C1 segment of cervical spinal cord (tissue), 14 donors: ENCODE data around the gene NRG2.

Experiments used
- DNase-seq, 14 donors: peaks; one replicate each; lab custom pipeline; 2025; lab: John Stamatoyannopoulos, UW

NRG2 gene

DNA sequence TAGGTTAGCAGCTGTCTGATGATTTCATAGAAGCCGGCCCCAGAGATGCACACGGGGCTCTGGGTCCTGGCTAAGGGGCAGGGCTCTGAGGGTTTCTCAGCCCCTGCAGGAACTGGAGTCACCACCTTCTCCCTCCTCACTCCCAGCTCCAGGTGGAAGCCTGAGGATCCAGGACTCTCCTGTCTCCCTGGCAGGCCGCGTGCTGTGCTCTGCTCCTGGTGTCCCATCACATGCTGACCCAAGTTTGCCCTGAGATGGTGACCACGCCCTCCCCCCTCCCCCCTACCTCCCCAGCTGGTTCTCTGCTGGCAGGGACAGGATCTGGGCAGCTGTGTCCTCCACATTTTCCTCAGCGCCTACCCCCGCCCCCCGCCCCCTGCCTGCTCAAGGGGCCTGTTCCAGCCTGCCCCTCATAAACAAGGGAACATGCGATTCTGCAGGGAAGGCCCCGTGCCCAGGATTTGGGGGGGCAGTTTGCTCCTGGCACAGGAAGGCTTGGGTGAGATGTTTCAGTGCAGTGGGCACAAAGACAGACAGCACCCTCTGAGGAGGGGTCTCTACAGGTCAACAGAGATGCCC lies 160.0 kb downstream of the NRG2 start:
- no peak for DNase-seq

DNA sequence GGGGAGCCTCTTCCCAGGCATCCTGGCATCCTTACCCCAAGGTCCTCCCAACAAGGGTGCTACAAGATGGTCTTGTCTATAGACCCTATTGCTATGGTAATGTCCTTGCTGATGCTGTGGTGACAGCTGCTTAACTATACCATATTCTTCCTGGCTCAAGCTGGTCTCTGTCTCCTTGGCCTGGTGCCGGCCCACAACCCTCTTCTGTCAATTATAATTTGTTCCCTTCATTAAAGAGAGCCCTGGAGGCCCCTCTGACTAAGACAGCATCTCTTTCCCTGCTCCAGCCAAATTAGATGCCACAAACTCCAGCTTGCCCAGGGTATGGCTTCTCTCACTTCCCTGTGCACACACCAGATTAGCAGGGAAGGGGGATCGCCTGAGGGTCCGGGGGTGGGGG lies 160.8 kb downstream of the NRG2 start:
- DNase-seq, result no peak

DNA sequence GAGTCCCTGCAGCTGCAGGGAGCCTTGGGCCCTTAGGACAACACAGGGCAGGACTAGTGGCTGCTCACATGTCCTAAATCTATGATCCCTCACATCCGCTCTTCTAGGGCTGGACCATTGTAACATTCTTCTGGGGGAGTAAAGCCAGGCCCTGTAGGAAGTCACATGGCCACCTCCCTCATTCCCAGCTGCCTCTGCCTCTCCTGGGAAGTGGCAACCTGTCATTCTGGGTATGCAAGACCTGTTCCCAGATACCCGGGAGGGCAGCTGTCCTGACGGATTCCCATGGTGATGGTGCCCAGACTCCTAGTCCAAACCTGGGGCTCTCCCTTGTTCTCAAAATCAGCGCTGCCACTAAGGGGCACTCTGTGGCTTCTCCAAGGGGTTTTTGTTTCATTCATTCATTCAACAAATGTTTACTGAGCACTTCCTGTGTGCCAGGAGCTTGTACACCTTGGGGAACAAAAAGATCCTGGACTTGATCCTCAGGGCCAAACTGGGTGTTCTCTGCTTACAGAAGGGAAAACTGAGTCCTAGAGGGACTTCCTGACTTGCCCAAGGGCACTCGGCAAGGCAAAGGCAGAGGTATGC lies 161.9 kb downstream of the NRG2 start:
- DNase-seq, result peak in 1 of 14 donors; percentile 19

DNA sequence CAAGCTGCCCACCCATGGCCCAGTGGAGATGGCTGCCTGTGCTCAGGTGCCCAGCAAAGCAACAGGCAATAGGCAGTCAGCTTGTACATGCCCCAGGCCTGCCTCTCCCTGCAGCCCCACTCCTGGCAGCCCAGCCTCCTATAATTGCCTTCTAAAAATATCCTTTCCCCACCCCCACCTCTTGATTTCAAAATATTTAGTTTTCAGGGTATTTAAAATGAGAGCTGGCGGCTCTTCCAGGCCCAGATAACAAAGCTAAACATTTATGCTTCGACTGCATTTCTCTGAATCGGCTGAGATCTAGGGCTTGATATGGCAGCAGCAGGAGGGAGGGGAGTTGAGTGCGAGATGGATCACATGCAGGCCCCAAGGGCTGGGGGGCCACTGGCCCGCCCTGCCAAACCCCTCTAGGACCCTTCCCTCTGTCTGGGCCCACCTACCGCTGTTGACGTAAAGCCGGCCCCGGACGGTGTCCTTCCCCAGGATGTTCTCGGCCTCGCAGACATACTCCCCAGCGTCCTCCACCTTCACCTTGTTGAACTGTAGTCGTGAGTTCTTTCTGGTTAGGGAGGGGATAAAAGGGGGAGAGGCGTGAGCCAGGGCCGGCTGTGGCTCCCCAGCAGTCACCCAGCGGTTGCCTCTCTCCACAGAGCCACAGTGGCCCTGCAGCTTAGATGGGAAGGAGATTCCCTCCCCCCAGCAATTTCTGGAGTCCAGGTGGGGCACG lies 162.5 kb downstream of the NRG2 start:
- DNase-seq, result no peak

DNA sequence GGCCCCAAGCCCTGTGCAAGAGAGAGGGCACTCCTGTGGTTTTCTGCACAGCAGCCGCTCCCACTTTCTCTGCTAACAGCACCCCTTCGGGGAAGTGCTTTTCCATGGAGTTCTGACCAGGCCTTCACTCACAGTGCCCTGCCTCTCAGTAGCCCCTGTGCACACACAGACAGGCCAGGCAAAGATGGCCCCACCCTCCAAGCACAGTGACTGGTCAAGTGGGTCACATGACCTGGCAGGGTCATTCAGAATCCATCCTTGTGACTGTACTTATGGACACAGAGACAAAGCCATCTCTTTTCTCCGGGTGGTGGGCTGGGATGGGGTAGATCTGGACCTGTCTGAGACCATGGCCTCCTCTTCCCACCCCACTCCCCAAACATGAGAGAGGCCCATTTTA lies 165.0 kb downstream of the NRG2 start:
- DNase-seq, result no peak

DNA sequence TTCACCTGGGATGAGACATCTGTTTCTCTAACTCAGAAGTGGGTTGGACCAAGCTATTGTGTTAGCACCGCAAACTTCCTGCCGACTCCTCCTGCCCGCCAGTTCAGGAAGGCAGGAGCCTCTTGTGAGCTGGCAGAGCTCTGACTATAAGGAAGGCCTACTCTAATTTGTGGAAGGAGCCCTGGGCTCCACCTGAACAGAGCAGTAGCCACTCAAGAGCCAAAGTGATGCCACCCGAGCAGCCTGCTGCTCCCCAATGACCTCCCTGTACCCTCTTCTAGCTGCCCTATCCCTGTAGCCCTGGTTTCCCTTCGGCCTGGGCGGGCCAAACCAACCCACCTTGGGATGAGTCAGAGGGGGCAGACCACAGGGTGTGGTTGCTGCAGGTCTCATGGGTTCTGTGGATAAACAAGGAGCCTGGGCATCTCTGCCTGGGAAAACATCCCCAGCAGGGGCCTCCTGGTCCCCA lies 165.9 kb downstream of the NRG2 start:
- no peak for DNase-seq

DNA sequence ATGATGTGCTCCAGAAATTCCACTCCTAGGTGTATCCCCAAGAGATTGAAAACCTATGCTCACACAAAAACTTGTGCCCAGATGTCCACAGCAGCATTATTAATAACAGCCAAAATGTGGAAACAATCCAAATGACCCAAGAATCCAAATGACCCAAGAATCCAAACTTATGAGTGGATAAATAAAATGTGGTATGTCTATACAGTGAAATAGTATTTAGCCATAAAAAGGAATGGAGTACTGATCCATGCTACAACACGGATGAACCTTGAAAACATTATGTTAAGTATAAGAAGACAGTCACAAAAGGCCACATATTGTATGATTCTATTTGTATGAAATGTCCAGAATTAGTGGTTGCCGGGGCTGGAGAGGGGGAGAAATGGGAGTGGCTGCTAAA lies 167.1 kb downstream of the NRG2 start:
- no peak for DNase-seq

DNA sequence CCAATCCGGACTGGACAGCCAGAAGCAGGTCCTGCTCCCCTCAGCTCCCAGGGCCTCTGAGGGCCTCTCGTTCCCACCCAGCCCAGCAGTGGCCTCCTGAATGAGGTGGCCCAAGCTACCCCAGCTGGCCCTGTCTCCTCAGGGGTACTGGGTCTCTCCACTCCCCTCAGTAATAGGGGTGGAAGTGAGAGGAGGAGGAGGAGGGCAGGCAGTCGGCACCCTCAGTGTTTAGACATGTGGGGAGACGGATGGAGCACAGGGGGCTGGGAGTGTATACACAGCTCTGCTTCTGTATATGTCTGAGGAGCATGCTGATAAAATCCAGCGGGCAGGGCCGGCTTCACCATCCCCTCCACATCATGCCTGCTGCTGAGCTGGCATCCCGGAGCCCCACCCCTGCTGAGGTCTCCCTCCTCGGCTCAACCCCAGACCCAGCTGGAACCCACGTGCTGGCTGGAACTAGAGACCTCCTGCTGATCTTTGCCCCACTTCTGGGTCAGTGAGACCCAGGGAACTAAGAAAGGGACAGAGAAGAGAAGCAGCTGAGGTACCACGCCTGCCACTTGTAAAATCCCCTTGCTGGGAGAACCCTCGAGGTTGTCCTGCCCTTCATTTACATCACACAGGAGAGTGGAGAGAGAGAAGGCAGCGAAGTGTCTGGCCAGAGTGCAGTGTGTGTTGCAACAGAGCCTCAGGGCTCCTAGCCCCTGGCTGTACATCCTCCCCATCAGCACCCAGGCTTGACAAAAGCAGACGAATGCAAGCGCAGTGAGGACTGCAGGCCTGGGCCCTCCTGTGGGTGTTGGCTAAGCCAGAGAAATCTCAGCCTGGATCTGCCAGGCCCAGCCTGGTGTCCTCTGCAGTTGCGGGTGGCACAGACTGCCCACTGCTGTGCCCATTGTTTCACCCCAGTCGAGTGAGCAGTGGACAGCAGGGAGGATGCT lies 170.0 kb downstream of the NRG2 start:
- no peak for DNase-seq

DNA sequence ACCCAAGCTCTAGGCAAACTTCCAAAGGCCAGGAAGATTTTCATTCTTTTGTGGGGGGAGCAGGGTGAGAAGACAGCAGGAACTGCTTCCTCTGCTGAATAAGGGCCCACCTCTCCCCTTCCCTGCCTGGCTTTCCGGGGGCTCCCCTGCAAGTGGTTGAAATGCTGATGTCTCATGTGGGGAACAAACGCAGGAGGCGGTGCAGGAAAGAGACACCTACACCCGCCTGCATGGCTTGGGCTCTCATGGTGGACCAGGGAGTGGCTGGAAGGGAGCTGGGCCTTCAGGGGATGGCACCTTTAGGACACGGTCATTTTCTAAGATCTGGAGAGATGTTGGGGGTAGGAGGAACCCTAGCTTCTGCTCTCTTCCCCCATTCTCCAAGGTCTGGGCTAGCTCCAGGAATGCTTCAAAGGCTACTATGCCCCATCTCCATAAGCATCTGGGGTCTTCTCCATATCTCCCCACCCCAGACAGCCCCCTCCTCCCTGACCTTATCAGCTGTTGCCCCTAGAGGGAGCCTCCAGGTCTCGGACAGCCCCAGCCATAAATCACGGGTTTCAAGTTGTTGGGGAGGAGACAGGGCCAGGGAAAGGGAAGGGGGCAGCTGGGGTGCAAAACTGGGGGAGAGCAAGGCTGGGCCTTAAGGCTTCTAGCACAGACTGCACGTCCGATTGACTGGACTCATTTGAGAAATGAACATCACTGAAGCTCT lies 170.9 kb downstream of the NRG2 start:
- DNase-seq, result no peak

DNA sequence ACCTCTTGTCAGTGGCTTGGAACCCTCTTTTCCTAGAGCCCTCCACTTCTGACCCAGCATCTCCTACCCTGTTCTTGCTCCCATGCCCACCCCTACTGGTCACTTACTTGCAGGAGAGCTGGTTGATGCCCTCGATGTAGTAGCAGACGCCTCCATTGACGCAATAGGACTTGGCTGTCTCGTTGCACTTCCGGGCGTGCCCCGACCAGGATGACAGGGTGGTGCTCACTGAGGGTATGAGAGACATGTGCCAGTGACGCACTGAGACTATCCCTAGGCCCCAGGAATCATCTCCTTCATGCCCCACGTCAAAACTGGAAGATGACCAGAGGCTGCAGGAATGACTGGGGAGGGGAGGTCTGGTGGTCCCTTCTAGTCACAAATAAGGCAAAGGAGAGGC lies 171.5 kb downstream of the NRG2 start:
- DNase-seq, result no peak

DNA sequence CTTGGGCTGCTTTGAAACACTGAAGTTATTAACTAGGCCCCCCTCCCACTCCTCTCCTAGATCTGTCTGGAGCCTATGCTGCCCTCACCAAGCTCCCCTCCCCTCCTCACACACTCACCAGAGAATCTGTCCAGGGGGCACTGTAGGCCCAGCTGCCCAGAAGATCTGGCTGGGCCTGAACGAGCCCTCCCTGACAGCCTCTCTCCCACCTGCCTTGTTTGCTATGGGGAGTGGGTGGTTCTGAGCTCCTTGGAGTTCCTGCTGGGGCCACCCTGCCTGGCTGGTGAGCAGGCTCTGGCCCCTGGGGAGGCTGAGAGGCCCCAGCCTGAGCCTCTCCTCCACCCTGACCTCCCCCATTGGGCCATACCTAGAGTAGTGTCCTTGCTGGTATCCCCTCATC lies 172.4 kb downstream of the NRG2 start:
- DNase-seq, result no peak

DNA sequence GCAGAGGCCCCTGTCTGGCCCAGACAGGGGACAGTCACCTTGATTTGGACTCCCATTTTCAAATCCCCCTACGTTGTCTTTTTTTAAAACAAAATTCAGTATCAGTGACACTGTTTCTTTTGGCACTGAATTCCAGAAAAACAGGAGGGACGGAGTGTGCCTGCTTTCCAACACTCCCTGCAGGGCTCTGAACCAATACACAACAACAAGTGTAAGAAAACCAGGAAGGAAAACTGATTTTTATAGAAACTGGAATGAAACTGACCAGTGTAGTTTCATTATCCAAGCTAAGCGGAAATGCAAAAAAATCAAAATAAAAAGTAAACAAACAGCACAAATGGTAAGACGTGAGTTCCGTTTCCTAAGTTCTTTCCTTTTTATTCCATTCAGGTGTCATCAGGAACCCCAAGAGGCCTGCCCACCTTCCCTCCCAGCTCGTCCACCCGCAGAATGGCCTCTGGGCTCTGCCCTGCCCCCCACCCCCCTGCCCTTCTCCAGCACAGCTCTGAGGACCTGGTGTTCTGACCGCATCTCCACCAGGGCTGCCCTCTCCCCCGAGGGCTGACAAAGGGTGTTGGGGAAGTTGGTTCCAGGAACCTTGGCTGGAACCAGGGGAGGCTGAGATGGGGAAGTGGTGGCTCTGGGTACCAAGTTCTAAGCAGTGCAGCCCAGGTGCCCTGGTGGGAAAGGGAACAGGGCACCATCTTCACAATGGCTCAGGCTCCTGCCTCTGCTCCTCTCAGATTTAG lies 173.9 kb downstream of the NRG2 start:
- peak in 3 of 14 donors; percentile 15 to 40 (median 24) for DNase-seq

DNA sequence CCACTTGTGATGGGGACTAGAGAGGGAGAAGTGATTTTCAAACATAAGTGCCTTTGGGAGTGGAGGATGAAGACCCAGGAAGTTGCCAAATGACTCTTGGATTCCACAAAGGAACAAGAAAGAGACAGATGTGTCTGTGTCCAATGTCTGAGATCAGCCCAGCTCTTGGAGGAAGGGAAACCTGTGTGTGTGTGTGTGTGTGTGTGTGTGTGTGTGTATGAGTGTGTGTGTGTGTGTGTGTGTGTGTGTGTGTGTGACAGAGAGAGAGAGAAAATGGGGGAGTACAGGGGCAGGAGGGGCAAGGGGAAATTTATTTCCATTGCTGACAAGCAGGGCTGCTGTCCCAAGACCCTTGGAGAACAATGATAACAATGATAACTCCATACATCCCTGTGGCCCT lies 175.5 kb downstream of the NRG2 start:
- DNase-seq, result no peak

DNA sequence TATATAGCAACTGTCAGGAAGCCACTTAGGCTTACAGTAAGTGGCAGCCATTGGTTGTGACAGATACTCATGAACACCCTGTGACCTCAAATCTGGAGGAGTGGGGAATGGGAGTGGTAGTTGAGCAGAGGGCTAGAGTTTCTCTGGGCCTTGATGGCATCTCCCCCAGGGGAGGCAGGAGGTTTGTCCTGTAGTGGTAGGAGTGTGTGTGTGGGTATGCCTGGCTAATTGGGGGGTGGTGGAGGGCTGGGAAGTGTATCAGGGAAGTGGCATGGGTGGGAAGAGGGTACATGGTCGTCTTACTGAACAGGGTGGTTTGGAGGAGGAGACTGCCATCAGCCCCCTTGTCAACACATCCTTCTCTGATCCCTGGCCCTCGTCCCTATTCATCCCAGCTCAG lies 176.0 kb downstream of the NRG2 start:
- no peak for DNase-seq

DNA sequence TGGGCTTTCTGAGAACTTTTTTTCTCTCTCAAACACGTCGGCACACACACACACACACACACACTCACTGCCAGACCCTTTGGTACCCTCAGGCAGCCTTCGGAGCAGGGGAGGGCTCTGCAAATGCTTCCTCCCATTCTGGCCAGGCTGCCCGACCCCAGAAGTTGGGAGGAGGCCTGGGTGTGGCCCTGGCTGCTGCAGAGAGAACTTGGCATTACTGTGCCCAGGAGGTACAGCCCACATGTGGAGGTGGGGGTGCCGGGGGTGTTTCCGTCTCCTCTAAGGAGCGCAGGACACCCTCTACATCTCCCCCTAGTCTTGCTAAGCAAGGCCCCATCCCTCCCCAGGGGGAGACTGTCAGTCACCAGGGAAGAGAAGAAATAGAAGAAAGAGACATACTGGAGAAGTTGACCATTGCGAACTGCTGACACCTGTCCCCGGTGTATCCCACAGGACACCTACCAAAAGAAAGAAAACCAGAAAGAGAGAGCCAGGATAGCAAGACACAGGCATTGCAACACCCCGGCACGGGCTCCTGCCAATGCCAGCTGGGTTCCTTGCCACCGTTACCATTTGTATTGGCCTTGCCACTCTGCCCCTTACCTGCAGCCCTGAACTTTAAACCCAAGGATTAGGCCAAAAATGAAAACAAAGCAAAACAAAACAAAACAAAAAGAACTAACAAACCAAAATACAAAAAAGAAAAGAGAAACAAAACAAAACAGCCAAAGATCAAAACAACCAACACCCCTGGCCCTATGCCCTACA lies 178.2 kb downstream of the NRG2 start:
- DNase-seq, result no peak

DNA sequence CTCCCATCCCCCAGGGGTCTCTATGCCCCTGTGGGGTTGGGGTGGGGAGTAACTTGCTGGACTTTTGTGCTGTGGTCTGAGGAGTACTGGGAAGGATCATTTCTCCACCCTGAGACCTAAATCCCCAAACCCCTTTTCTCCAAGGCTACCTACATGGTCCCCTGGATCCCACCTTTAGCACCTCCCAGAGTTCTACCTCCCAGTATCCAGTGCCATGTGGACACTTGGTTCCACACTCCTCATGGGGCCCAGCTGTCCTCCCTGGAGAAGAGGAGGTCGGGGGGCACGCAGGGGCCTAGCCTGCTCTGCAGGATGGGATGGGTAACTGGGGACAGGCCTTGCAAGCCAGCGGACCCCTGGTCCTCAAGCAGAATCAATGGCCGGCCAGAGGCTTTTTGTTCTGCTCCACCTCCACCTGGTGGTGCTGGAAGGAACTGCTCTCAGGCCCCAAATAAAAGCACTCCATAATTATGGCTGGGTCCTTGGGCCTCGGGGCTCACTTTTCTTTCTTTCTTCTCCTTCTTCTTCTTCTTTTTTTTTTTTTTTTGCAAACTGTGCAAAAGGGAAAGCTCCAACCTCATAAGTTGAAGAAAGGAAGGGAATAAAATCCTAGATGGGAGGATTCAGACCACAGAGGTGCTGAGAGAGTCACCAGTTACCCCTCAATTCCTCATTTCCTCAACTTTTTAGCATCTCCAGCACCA lies 179.1 kb downstream of the NRG2 start:
- peak in 12 of 14 donors; percentile 28 to 67 (median 42) for DNase-seq

DNA sequence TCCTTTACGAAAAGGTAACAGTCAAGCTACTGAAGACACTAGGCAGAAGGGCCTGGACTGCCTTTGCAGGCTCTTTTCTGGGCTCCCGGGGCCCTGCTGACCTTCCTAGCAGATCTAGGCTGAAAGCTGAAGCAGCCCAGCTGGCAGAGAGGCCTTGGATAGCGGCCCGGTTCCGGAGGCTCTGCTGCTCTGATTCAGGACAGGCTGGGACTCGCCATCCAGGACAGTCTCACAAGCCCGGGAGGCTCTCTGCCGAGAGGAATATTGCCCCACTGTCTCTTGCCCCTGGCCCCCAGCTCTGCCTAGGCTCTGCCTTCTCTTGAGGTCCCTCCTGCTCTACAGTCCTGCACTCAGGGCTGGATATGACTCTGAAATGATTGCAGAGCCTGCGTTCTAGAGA lies 179.7 kb downstream of the NRG2 start:
- DNase-seq, result peak in 12 of 14 donors; percentile 35 to 94 (median 70)

DNA sequence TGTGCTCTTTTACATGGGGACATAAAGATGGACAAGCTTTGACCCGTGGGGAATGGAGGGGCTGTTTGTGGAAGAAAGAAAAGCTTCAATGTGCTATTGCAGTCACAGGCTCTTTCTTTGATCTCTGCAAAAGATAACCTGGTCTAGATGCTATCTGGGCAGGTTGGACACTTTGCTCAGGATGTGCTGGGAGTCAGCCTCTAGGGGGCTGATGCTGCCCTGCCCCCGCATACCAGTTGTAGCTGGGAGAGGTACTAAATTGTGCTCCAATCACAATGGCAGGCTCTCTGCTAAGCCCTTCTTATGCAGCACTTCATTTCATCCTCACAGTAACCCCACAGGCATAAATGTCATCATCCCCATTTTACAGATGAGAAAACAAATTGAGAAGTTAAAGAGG lies 180.3 kb downstream of the NRG2 start:
- DNase-seq, result no peak

DNA sequence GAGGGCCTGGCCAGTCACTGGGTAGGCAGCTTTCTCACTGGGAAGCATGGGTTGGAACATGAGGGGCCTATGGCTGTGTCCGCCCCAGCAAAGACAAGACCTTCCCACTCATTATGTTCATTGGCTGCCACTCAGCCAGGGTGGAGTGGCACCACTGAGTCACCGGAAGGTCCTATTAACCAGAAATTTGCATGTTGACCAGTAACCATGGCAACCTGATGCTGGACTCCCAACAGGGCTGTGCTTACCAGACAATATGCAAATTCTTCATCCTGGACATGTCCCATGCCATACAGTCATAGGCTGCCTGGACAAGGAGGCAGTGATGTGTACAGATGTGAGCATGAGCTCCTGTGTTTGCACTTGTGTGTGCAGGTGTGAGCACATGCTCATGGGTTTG lies 180.8 kb downstream of the NRG2 start:
- DNase-seq, result no peak
